OCI-LY3 (cell line): ENCODE data around the gene SRRM4.

ENCODE experiments used
- H2AFZ ChIP-seq: fragments of 200-600, 300-600 bp; shearing (Covaris generic); 2 replicates; pipeline ENCODE4 v1.6.0; 2014; ENCODE audit warnings: antibody characterized with exemption, low read depth, low read length
- H3K27ac ChIP-seq: fragments of 200-600, 300-600 bp; sonication (generic); 2 replicates; pipeline ENCODE4 v1.5.1; 2014; ENCODE audit warnings: mild to moderate bottlenecking, low read length, moderate library complexity, mixed read lengths
- H3K27me3 ChIP-seq: fragments of 200-600, 300-600 bp; sonication (generic); 2 replicates; pipeline ENCODE4 v1.6.1; 2014; ENCODE audit warnings: low read depth, low read length, mixed read lengths
- H3K36me3 ChIP-seq: fragments of 200-600, 300-600 bp; sonication (generic); replicated peaks from 2 replicates; pipeline ENCODE3; 2014; ENCODE audit warnings: low read depth, low read length, mixed read lengths
- H3K4me1 ChIP-seq: fragments of 300-600, 200-600 bp; sonication (generic); 2 replicates; pipeline ENCODE4 v1.6.1; 2014; ENCODE audit warnings: low read length, mixed read lengths
- H3K4me2 ChIP-seq: fragments of 200-600, 300-600 bp; sonication (generic); 2 replicates; pipeline ENCODE4 v1.6.1; 2014; ENCODE audit warnings: low read length, mixed read lengths
- H3K4me3 ChIP-seq: fragments of 300-600, 200-600 bp; sonication (generic); 2 replicates; pipeline ENCODE4 v1.5.1; 2014; ENCODE audit warnings: antibody characterized with exemption, mild to moderate bottlenecking, low read length, moderate library complexity
- H3K79me2 ChIP-seq: fragments of 300-600, 200-600 bp; shearing (Covaris generic); 2 replicates; pipeline ENCODE4 v1.6.1; 2014; ENCODE audit warnings: mild to moderate bottlenecking, low read length, mixed read lengths
- H3K9ac ChIP-seq: fragments of 300-600, 200-600 bp; shearing (Covaris generic); 2 replicates; pipeline ENCODE4 v1.6.0; 2014; ENCODE audit warnings: mild to moderate bottlenecking, low read length, moderate library complexity
- H3K9me3 ChIP-seq: fragments of 200-600, 300-600 bp; shearing (Covaris generic); 2 replicates; pipeline ENCODE4 v1.6.1; 2014; ENCODE audit warnings: low read length, mixed read lengths; ENCODE audit not compliant: insufficient read depth
- H4K20me1 ChIP-seq: fragments of 200-600, 300-600 bp; sonication (generic); 2 replicates; pipeline ENCODE4 v1.6.1; 2016; ENCODE audit warnings: low read length, mixed read lengths; ENCODE audit not compliant: insufficient read depth
- EZH2phosphoT487 ChIP-seq: fragments of 200-600 bp; shearing (Covaris generic); IDR thresholded peaks from 2 replicates; pipeline ENCODE4 v1.6.1; 2018; ENCODE audit warnings: antibody characterized with exemption, mixed run types, low read depth
- TF ChIP-seq, protein P1 (sequence below): fragments of 200-600, 300-600 bp; sonication (generic); IDR thresholded peaks from 2 replicates; pipeline ENCODE4 v1.5.1; 2014; ENCODE audit warnings: antibody characterized with exemption, low read length, low read depth

The SRRM4 gene

DNA sequence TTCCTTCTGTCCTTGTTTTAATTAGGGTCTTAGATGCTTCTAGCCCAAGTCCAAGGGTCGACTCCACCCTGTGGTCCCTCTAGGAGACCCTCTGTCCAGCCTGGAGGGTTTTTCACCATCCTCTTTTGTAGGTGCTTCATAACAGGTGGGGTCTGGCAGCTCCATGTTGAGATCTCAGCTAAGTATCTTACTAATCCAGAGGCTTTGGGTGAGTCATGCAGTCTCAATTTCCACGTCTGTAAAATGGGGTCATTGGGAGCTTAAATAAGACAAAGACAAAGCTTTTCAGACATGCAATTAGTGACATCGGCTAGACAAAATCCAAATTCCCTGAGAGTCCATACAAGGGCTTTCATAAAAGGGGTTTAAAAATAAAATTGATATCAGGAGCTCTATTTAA, 200.6 kb downstream of the SRRM4 start:
- no peak overlapping the region for H3K4me2 ChIP-seq
- no peaks in the 10 kb centered on the region for H3K4me1 ChIP-seq
- H3K36me3 ChIP-seq: no peaks in the 10 kb centered on the region
- H2AFZ ChIP-seq: no peak overlapping the region
- H3K9ac ChIP-seq: no peak overlapping the region
- no peak overlapping the region for H3K4me3 ChIP-seq
- H3K27me3 ChIP-seq: no peaks in the 10 kb centered on the region
- H3K79me2 ChIP-seq: no peaks in the 10 kb centered on the region
- H3K27ac ChIP-seq: no peak overlapping the region
- H3K9me3 ChIP-seq: no peaks in the 10 kb centered on the region
- no peak for TF ChIP-seq EZH2phosphoT487
- TF ChIP-seq, protein P1, sequence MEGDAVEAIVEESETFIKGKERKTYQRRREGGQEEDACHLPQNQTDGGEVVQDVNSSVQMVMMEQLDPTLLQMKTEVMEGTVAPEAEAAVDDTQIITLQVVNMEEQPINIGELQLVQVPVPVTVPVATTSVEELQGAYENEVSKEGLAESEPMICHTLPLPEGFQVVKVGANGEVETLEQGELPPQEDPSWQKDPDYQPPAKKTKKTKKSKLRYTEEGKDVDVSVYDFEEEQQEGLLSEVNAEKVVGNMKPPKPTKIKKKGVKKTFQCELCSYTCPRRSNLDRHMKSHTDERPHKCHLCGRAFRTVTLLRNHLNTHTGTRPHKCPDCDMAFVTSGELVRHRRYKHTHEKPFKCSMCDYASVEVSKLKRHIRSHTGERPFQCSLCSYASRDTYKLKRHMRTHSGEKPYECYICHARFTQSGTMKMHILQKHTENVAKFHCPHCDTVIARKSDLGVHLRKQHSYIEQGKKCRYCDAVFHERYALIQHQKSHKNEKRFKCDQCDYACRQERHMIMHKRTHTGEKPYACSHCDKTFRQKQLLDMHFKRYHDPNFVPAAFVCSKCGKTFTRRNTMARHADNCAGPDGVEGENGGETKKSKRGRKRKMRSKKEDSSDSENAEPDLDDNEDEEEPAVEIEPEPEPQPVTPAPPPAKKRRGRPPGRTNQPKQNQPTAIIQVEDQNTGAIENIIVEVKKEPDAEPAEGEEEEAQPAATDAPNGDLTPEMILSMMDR: no peak
- no peaks in the 10 kb centered on the region for H4K20me1 ChIP-seq

DNA sequence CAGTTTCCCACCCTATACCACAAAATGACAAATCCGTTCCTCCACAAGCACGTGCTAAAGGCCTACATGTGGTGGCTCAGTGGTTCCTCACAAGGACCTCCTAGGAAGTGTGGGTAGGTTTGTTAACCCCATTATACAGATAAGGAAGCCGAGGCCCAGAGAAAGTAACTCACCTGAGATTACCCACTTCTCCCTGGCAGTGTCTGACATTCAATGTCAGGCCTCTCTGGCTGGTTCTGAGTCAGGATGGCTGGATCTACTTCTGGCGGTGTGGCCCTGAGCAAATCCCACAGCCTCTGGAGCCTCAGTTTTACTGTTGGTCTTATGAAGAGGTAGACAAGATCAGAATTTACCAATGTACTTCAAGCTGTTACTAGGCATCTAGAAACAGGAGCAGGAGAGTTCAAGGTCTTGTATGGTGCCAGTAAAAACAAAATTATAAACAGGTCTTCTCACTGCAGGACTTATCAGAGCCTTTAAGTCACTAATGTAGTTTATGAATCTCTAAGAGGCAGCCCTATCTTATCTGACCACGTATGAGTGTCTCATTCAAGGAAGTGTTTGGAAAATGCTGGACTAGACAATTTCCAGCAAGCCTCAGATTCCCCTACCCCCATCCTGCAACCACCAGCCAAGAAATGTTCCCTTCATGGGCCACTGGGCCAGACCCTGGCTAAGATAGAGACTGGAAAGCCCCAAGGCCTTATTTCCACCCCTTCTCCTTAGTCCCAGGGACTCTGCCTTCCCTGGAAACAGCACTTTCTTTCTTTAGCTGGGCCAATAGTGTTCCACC, 201.6 kb downstream of the SRRM4 start:
- Histone ChIP-seq H3K4me2 (no peak overlapping the region), H3K79me2 (no peaks in the 10 kb centered on the region), H3K27me3 (no peaks in the 10 kb centered on the region), H4K20me1 (no peaks in the 10 kb centered on the region), H2AFZ (no peak overlapping the region), H3K4me1 (no peaks in the 10 kb centered on the region), H3K9ac (no peak overlapping the region), H3K4me3 (no peak overlapping the region), H3K36me3 (no peaks in the 10 kb centered on the region), H3K9me3 (no peaks in the 10 kb centered on the region), H3K27ac (no peak overlapping the region)
- TF ChIP-seq, protein P1: no peak
- no peak for TF ChIP-seq EZH2phosphoT487

DNA sequence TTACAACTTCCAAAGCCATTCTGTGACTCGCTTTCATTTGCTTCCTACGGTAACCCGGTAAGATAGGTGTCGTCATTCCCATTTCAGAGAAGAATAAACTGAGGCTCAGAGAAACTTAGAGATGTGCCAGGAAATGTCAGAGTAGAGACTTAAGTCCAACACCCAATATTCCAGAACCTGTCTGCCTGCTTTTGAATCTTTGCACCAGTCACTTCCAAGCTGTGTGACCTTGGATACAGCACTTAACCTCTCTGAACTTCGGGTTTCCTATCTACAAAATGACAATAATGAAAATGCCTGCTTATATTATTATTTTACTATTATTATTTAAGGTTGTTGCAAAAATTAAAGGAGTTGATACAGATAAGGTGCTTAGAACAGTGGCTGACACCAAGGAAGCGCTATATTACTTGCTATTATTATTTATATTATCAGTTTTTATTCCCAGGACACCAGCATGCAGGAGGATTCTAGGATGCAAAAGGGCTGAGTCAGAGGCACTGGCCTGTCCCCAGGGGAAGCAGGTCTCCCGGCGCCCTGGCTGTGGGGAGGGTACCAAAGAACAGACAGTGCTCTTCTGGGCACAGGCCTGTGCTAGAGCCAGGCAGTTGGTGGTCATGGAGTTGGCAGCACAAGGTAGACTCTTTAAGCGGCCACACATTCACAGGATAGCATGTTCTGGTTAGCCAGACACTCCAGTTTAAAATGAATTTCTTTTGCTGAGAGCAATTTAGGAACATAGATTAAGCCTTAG, 202.8 kb downstream of the SRRM4 start:
- no peaks in the 10 kb centered on the region for H3K9me3 ChIP-seq
- H4K20me1 ChIP-seq: no peaks in the 10 kb centered on the region

DNA sequence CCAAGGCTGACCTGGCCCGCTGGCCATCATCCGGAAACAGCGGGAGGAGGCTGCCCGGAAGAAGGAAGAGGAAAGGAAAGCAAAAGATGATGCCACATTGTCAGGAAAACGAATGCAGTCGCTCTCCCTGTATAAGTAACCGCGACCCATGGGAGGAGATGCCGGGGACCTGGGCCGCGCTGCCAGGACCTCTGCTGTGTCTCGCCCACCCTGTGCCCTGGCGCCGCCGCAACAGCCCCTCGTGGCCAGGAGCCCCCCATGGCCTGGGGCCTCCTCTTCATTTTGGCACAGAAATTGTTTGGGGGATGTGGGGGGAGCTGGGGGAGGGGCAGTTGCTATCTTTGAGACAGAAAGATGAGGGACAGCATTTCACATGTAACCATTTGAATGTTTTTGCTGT, 213.9 kb downstream of the SRRM4 start:
- no peak overlapping the region for H3K4me3 ChIP-seq
- no peak overlapping the region for H3K27ac ChIP-seq
- H3K36me3 ChIP-seq: no peaks in the 10 kb centered on the region
- H3K4me2 ChIP-seq: no peak overlapping the region
- no peaks in the 10 kb centered on the region for H3K4me1 ChIP-seq
- H3K79me2 ChIP-seq: no peaks in the 10 kb centered on the region
- TF ChIP-seq, protein P1: no peak
- TF ChIP-seq EZH2phosphoT487: no peak
- H2AFZ ChIP-seq: no peak overlapping the region
- no peaks in the 10 kb centered on the region for H3K27me3 ChIP-seq
- H3K9me3 ChIP-seq: no peaks in the 10 kb centered on the region
- H3K9ac ChIP-seq: no peak overlapping the region
- H4K20me1 ChIP-seq: no peaks in the 10 kb centered on the region

More for the DNA sequence above, 202.8 kb downstream of the SRRM4 start:
- Histone ChIP-seq H3K27me3 (no peaks in the 10 kb centered on the region), H3K79me2 (no peaks in the 10 kb centered on the region), H3K36me3 (no peaks in the 10 kb centered on the region), H2AFZ (no peak overlapping the region), H3K4me1 (no peaks in the 10 kb centered on the region), H3K27ac (no peak overlapping the region), H3K4me3 (no peak overlapping the region), H3K9ac (no peak overlapping the region), H3K4me2 (no peak overlapping the region)
- no peak for TF ChIP-seq EZH2phosphoT487
- TF ChIP-seq, protein P1: no peak
